Hepatic stellate cell (primary cell): ENCODE measurements around the gene ZEB1.
"Not testable (repeated sequence)": the region's sequence is repeated elsewhere in the genome, so short reads cannot be mapped to it uniquely, and the experiment has no call there.

ENCODE experiments used
- DNase-seq: peaks from one replicate; pipeline ENCODE4 v3.0.0; 2011; ENCODE audit warnings: low spot score

Gene ZEB1

GRCh38 chr10:31366703-31367102 is 47.7 kb downstream of the ZEB1 start:
- no peak for DNase-seq

- DNase-seq = no peak
Observed at GRCh38 chr10:31368724-31369123, 49.7 kb downstream of the ZEB1 start.

- DNase-seq = no peak
Observed at GRCh38 chr10:31372439-31372838, 53.4 kb downstream of the ZEB1 start.

- no peak for DNase-seq
Observed at GRCh38 chr10:31374146-31374696, 55.2 kb downstream of the ZEB1 start.

- no peak for DNase-seq
Observed at GRCh38 chr10:31381171-31381570, 62.2 kb downstream of the ZEB1 start.

GRCh38 chr10:31381766-31382316 is 62.8 kb downstream of the ZEB1 start:
- DNase-seq = no peak

- DNase-seq = no peak
Observed at GRCh38 chr10:31383810-31384588, 65.0 kb downstream of the ZEB1 start.

- DNase-seq = no peak
Observed at GRCh38 chr10:31384589-31384949, 65.6 kb downstream of the ZEB1 start.

GRCh38 chr10:31390804-31391203 is 71.8 kb downstream of the ZEB1 start:
- no peak for DNase-seq

- DNase-seq = no peak
Observed at GRCh38 chr10:31393844-31394243, 74.8 kb downstream of the ZEB1 start.

GRCh38 chr10:31395695-31396094 is 76.7 kb downstream of the ZEB1 start:
- no peak for DNase-seq

- no peak for DNase-seq
Observed at GRCh38 chr10:31396376-31396775, 77.4 kb downstream of the ZEB1 start.

GRCh38 chr10:31397852-31398251 is 78.8 kb downstream of the ZEB1 start:
- no peak for DNase-seq

- DNase-seq = no peak
Observed at GRCh38 chr10:31399171-31399570, 80.2 kb downstream of the ZEB1 start.

- DNase-seq = no peak
Observed at GRCh38 chr10:31399631-31400030, 80.6 kb downstream of the ZEB1 start.

- DNase-seq = no peak
Observed at GRCh38 chr10:31401287-31401686, 82.3 kb downstream of the ZEB1 start.

- DNase-seq = no peak
Observed at GRCh38 chr10:31404640-31405039, 85.6 kb downstream of the ZEB1 start.

- not testable (repeated sequence) for DNase-seq
Observed at GRCh38 chr10:31405829-31406228, 86.8 kb downstream of the ZEB1 start.

- not testable (repeated sequence) for DNase-seq
Observed at GRCh38 chr10:31412397-31412796, 93.4 kb downstream of the ZEB1 start.

GRCh38 chr10:31413325-31413724 is 94.3 kb downstream of the ZEB1 start:
- no peak for DNase-seq

- DNase-seq = no peak
Observed at GRCh38 chr10:31418481-31418880, 99.5 kb downstream of the ZEB1 start.

- DNase-seq = no peak
Observed at GRCh38 chr10:31419394-31420063, 100.5 kb downstream of the ZEB1 start.

GRCh38 chr10:31421322-31421721 is 102.3 kb downstream of the ZEB1 start:
- DNase-seq = no peak
